Measurements from ENCODE around the gene NONO. TPM values are rescaled to one million over a fixed set of nuclear protein-coding genes. Genes with fewer than 3 reads are reported as not detected.
"Not testable (repeated sequence)": the region's sequence is repeated elsewhere in the genome, so short reads cannot be mapped to it uniquely, and the experiment has no call there.

NONO gene
- total RNA-seq, 2 donors from 2014 or later: 266 to 287 TPM

- no peaks in the 10 kb centered on the region for H3K4me1 ChIP-seq (replicated peaks)
- no peaks in the 10 kb centered on the region for H3K27me3 ChIP-seq (replicated peaks; ENCODE audit: insufficient read depth)
- 47% methylated on average over 10 of the region's 10 CpGs for WGBS
- TF ChIP-seq POLR2A (IDR thresholded peaks at IDR 0.05) (no peak), CTCF (IDR thresholded peaks at IDR 0.05) (no peak), POLR2AphosphoS5 (IDR thresholded peaks at IDR 0.05) (no peak)
- intact Hi-C loops (cut with DNase I): no loop called here
- no peak within 1 kb of the TSS for H3K4me3 ChIP-seq
- H3K9me3 ChIP-seq: no peaks in the 10 kb centered on the region
- no peak within 1 kb of the TSS for H3K27ac ChIP-seq
- H3K36me3 ChIP-seq: no peaks in the 10 kb centered on the region
- DNase-seq (ENCODE audit: low spot score): no peak
Observed at GRCh38 chrX:71301195-71301924, 17.9 kb downstream of the NONO start, which contains the start of gene ITGB1BP2. Gene ITGB1BP2 (plus strand): TSS chrX:71301750. CDS start chrX:71301807, 57 bp downstream.

GRCh38 chrX:71302461-71303213 is 19.2 kb downstream of the NONO start:
- Histone ChIP-seq H3K4me1 (replicated peaks) (no peaks in the 10 kb centered on the region), H3K27ac (no peak overlapping the region), H3K36me3 (no peaks in the 10 kb centered on the region), H3K4me3 (no peak overlapping the region), H3K9me3 (no peaks in the 10 kb centered on the region), H3K27me3 (replicated peaks; ENCODE audit: insufficient read depth) (no peaks in the 10 kb centered on the region)
- no peak for DNase-seq (ENCODE audit: low spot score)
- intact Hi-C loops (cut with DNase I): no loop called here
- no peak for TF ChIP-seq CTCF (IDR thresholded peaks at IDR 0.05)
- TF ChIP-seq POLR2A (IDR thresholded peaks at IDR 0.05): no peak
- TF ChIP-seq POLR2AphosphoS5 (IDR thresholded peaks at IDR 0.05): no peak
- WGBS: 78% methylated on average over 5 of the region's 5 CpGs

- Histone ChIP-seq H3K4me3 (no peak overlapping the region), H3K9me3 (no peaks in the 10 kb centered on the region), H3K27ac (no peak overlapping the region), H3K27me3 (replicated peaks; ENCODE audit: insufficient read depth) (no peaks in the 10 kb centered on the region), H3K4me1 (replicated peaks) (no peaks in the 10 kb centered on the region), H3K36me3 (no peaks in the 10 kb centered on the region)
- DNase-seq (ENCODE audit: low spot score): no peak
- no peak for TF ChIP-seq CTCF (IDR thresholded peaks at IDR 0.05)
- TF ChIP-seq POLR2AphosphoS5 (IDR thresholded peaks at IDR 0.05): no peak
- no peak for TF ChIP-seq POLR2A (IDR thresholded peaks at IDR 0.05)
- WGBS: 94% methylated on average over 2 of the region's 2 CpGs
- intact Hi-C loops (cut with DNase I): no loop called here
Observed at GRCh38 chrX:71304561-71304960, 21.1 kb downstream of the NONO start.

- H3K4me3 ChIP-seq: no peak overlapping the region
- intact Hi-C loops (cut with DNase I): no loop called here
- no peaks in the 10 kb centered on the region for H3K27me3 ChIP-seq (replicated peaks; ENCODE audit: insufficient read depth)
- no peak overlapping the region for H3K27ac ChIP-seq
- no peaks in the 10 kb centered on the region for H3K9me3 ChIP-seq
- TF ChIP-seq CTCF (IDR thresholded peaks at IDR 0.05): no peak
- TF ChIP-seq POLR2AphosphoS5 (IDR thresholded peaks at IDR 0.05): no peak
- no peak for TF ChIP-seq POLR2A (IDR thresholded peaks at IDR 0.05)
- 84% methylated on average over 7 of the region's 7 CpGs for WGBS
- H3K4me1 ChIP-seq (replicated peaks): no peaks in the 10 kb centered on the region
- DNase-seq (ENCODE audit: low spot score): no peak
- no peaks in the 10 kb centered on the region for H3K36me3 ChIP-seq
Observed at GRCh38 chrX:71315917-71316316, 32.5 kb downstream of the NONO start.

- H3K27ac ChIP-seq; intact Hi-C loops (cut with DNase I); H3K4me3 ChIP-seq; H3K36me3 ChIP-seq; H3K4me1 ChIP-seq (replicated peaks); H3K9me3 ChIP-seq; DNase-seq (ENCODE audit: low spot score); H3K27me3 ChIP-seq (replicated peaks; ENCODE audit: insufficient read depth): not testable (repeated sequence)
- WGBS: 0% methylated on average over 1 of the region's 1 CpG
Observed at GRCh38 chrX:71316959-71317358, 33.5 kb downstream of the NONO start.
